Measurements from ENCODE around the gene STAM.

DNA sequence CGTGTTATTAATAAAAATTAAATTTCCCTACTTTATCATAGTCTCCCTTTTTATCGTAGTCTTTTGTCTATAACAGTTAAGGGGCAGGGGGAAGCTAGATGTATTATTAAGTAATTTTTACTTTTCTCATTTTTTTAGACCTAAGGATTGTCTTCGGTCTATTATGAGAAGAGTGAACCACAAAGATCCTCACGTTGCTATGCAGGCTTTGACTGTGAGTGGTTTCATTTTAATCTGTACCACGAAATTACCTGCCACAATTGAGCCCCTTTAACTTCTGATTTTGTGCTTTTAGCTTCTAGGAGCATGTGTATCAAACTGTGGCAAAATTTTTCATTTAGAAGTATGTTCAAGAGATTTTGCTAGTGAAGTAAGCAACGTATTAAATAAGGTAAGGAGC, 40.6 kb downstream of the STAM start:
- TF ChIP-seq, protein P1, sequence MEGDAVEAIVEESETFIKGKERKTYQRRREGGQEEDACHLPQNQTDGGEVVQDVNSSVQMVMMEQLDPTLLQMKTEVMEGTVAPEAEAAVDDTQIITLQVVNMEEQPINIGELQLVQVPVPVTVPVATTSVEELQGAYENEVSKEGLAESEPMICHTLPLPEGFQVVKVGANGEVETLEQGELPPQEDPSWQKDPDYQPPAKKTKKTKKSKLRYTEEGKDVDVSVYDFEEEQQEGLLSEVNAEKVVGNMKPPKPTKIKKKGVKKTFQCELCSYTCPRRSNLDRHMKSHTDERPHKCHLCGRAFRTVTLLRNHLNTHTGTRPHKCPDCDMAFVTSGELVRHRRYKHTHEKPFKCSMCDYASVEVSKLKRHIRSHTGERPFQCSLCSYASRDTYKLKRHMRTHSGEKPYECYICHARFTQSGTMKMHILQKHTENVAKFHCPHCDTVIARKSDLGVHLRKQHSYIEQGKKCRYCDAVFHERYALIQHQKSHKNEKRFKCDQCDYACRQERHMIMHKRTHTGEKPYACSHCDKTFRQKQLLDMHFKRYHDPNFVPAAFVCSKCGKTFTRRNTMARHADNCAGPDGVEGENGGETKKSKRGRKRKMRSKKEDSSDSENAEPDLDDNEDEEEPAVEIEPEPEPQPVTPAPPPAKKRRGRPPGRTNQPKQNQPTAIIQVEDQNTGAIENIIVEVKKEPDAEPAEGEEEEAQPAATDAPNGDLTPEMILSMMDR (IDR thresholded peaks at IDR 0.05) = no peak
- no peak for TF ChIP-seq POLR2A (IDR thresholded peaks at IDR 0.05)
